Measurements from ENCODE around the gene PPP1R13L. TPM values are rescaled to one million over a fixed set of nuclear protein-coding genes. Genes with fewer than 3 reads are reported as not detected.

Gene PPP1R13L
- total RNA-seq (2021) = 27.5 to 38.1 TPM (median 35.2 TPM) in 3 replicates
- Bru-seq, nascent RNA = percentile 55 among the genes with signal in this experiment
- long read RNA-seq, experiment 1, transcript PPP1R13L-201 (13 exons, 3,104 nt) = major isoform, 5 of 18 reads
- long read RNA-seq, experiment 1, partial matches to known transcripts = 7 of 18 reads
- long read RNA-seq, experiment 1, other reads (novel, unspliced or antisense) = 1 of 18 reads
- long read RNA-seq, experiment 2, partial matches to known transcripts = 5 of 15 reads
- long read RNA-seq, experiment 2, other reads (novel, unspliced or antisense) = 3 of 15 reads
- long read RNA-seq, experiment 3, partial matches to known transcripts = 2 of 2 reads
- long read RNA-seq, experiment 3, other reads (novel, unspliced or antisense) = 0 of 2 reads

DNA sequence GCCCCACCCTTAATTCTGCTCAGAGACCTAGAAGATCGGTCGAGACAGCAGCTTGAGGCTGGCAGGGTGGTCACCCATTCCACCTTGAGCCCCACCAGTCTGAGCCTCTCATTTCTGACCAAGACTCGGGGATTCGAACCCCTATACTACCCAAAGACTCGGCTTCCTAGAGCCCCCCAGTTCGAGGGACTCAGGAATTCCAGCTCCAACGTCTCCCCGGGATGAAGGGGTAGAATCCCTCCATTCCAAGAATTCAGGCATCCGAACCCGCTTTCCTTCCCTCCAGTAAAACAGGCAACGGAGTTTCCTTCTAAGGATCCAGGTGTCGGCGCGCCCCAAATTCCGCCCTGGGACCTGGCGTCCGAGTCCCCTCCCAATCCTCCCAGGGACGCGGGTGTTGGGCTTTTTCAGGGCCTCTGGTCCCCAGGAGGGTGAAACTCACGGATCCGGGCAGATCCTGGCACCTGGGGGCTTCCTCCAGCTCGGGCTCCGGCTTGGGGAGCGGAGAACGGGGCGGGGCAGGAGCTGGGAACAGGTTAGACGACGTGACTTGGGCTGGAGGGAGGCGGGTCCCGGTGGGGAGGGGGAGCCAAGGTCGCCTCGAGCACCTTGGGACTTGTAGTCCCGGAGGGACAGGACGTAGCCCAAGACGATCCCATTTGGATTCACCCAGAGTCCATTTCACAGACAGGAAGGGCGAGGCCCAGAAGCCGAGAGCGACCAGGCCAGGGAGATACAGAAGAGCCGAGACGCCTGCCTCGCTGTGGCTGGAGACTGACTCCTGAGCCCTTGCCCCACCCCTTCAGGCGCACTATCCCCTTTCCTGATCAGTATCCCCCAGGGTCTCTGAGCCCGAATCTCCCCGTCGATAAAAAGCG, at the start of gene PPP1R13L:
Gene PPP1R13L, minus strand, starts transcription at position 513 of the 878 bp plus-strand sequence. CDS start 6,751 bp downstream, outside the sequence.
- Mint-ChIP-seq H3K27ac (peak within 1 kb of the TSS; percentile 99), H3K9me3 (no peaks in the 10 kb centered on the region), H3K4me3 (peak within 1 kb of the TSS; percentile 96), H3K36me3 (peaks cover 13% of the 10 kb centered on the region), H3K4me1 (peaks cover 26% of the 10 kb centered on the region), H3K27me3 (ENCODE audit: low read depth) (peaks cover 7% of the 10 kb centered on the region; the same call in 1 of the 2 replicates)
- peak; percentile 64 for ATAC-seq
- peak; percentile 97 for DNase-seq (ENCODE audit: low spot score)
- CTCF ChIA-PET = interaction anchor here (0.5 to 5.9 kb wide), 25 partner anchors 8 to 412 kb away, joined by 3 to 67 read pairs (median 4); partner anchors contain the start of genes ERCC1, EXOC3L2 and FOSB
- POLR2A ChIA-PET = interaction anchor here (0.7 to 1.7 kb wide), 3 partner anchors 35 to 211 kb away, joined by 4 to 5 read pairs (median 4); partner anchors contain the start of genes ERCC2 and FOSB
- TF ChIP-seq PRDM15 (CRISPR knock-in tag; IDR thresholded peaks at IDR 0.05) (peak; percentile 78), ZNF121 (CRISPR knock-in tag; IDR thresholded peaks at IDR 0.05) (peak; percentile 99), MAX (CRISPR knock-in tag; IDR thresholded peaks at IDR 0.05) (peak; percentile 22; the same call in 1 of the 2 replicates), SP1 (CRISPR knock-in tag; conservative IDR thresholded peaks at IDR 0.05) (peak; percentile 85), EMX1 (CRISPR knock-in tag; IDR thresholded peaks at IDR 0.05) (no peak), SMAD3 (CRISPR knock-in tag; IDR thresholded peaks at IDR 0.05; ENCODE audit: borderline replicate concordance) (no peak), OVOL2 (CRISPR knock-in tag; IDR thresholded peaks at IDR 0.05; ENCODE audit: borderline replicate concordance) (no peak), ZNF671 (CRISPR knock-in tag; IDR thresholded peaks at IDR 0.05) (0 out of 2 replicates have a peak, but pooled peaks have one; percentile 45), GTF2I (CRISPR knock-in tag; conservative IDR thresholded peaks at IDR 0.05) (peak; percentile 100), JUN (CRISPR knock-in tag; IDR thresholded peaks at IDR 0.05) (no peak), ZNF317 (CRISPR knock-in tag; IDR thresholded peaks at IDR 0.05; ENCODE audit: borderline replicate concordance, low read depth) (no peak), HMGXB4 (CRISPR knock-in tag; IDR thresholded peaks at IDR 0.05) (peak; percentile 58; the same call in 1 of the 2 replicates)
- TF ChIP-seq, protein P1, sequence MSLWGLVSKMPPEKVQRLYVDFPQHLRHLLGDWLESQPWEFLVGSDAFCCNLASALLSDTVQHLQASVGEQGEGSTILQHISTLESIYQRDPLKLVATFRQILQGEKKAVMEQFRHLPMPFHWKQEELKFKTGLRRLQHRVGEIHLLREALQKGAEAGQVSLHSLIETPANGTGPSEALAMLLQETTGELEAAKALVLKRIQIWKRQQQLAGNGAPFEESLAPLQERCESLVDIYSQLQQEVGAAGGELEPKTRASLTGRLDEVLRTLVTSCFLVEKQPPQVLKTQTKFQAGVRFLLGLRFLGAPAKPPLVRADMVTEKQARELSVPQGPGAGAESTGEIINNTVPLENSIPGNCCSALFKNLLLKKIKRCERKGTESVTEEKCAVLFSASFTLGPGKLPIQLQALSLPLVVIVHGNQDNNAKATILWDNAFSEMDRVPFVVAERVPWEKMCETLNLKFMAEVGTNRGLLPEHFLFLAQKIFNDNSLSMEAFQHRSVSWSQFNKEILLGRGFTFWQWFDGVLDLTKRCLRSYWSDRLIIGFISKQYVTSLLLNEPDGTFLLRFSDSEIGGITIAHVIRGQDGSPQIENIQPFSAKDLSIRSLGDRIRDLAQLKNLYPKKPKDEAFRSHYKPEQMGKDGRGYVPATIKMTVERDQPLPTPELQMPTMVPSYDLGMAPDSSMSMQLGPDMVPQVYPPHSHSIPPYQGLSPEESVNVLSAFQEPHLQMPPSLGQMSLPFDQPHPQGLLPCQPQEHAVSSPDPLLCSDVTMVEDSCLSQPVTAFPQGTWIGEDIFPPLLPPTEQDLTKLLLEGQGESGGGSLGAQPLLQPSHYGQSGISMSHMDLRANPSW (CRISPR knock-in tag; conservative IDR thresholded peaks at IDR 0.05; ENCODE audit: low read depth) = no peak
- TF ChIP-seq, protein P2, sequence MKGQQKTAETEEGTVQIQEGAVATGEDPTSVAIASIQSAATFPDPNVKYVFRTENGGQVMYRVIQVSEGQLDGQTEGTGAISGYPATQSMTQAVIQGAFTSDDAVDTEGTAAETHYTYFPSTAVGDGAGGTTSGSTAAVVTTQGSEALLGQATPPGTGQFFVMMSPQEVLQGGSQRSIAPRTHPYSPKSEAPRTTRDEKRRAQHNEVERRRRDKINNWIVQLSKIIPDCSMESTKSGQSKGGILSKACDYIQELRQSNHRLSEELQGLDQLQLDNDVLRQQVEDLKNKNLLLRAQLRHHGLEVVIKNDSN (CRISPR knock-in tag; IDR thresholded peaks at IDR 0.05) = peak; percentile 40; the same call in 1 of the 2 replicates
- TF ChIP-seq, protein P3, sequence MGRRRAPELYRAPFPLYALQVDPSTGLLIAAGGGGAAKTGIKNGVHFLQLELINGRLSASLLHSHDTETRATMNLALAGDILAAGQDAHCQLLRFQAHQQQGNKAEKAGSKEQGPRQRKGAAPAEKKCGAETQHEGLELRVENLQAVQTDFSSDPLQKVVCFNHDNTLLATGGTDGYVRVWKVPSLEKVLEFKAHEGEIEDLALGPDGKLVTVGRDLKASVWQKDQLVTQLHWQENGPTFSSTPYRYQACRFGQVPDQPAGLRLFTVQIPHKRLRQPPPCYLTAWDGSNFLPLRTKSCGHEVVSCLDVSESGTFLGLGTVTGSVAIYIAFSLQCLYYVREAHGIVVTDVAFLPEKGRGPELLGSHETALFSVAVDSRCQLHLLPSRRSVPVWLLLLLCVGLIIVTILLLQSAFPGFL (CRISPR knock-in tag; IDR thresholded peaks at IDR 0.05; ENCODE audit: borderline replicate concordance) = no peak
- TF ChIP-seq, protein P4, sequence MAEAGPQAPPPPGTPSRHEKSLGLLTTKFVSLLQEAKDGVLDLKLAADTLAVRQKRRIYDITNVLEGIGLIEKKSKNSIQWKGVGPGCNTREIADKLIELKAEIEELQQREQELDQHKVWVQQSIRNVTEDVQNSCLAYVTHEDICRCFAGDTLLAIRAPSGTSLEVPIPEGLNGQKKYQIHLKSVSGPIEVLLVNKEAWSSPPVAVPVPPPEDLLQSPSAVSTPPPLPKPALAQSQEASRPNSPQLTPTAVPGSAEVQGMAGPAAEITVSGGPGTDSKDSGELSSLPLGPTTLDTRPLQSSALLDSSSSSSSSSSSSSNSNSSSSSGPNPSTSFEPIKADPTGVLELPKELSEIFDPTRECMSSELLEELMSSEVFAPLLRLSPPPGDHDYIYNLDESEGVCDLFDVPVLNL (CRISPR knock-in tag; IDR thresholded peaks at IDR 0.05; ENCODE audit: borderline replicate concordance, low read depth) = no peak

Measured in WTC11 (cell line).